KOPT-K1 (cell line): ENCODE data around the gene LYPD3.
"Not testable (repeated sequence)": the region's sequence is repeated elsewhere in the genome, so short reads cannot be mapped to it uniquely, and the experiment has no call there.

Experiments used
- H3K27ac ChIP-seq: fragments of 200-600 bp; sonication (generic); 2 replicates; pipeline ENCODE4 v1.5.1; 2016; ENCODE audit warnings: antibody characterized with exemption, mild to moderate bottlenecking, low read depth, low read length; ENCODE audit not compliant: poor library complexity, severe bottlenecking
- H3K36me3 ChIP-seq: fragments of 200-600 bp; sonication (generic); 2 replicates; pipeline ENCODE4 v1.5.1; 2017; ENCODE audit warnings: antibody characterized with exemption, mild to moderate bottlenecking, low read length, moderate library complexity; ENCODE audit not compliant: insufficient read depth
- H3K9me3 ChIP-seq: fragments of 200-600 bp; sonication (generic); 2 replicates; pipeline ENCODE4 v1.5.1; 2017; ENCODE audit warnings: antibody characterized with exemption, low read length, mild to moderate bottlenecking; ENCODE audit not compliant: insufficient read depth, poor library complexity, severe bottlenecking

LYPD3 gene

DNA sequence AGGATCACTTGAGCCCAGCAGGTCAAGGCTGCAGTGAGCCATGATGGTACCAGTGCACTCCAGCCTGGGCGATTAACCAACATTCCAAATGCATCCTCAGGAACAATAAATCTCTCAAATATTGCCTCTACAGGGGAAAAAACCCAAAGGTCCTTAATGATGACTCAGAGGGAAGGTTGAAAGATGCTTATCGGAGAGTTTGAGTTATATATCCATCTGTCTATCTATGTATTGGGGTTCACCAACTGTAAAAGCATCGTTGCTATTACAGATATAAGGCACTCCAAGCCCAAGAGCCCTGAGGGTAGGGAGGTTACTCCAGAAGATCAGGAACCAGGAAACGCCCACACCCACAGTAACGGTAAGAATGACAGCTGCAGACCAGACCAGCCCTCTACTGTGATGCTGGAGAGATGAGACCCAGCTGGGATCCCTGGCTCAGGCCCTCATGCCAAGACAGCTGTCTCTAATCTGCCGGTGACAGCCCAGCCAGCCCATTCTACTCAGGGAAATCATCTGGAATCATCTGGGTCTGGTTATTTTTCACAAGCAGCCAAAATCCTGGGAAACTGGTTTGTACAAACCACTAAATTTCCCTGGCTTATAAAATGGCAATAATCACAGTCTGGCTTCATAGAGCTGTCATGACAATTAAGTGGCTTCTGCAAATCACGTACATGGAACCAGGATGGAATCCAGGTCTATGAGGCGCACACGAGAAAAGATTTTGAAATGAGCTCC is 26.9 kb downstream of the LYPD3 start:
- Histone ChIP-seq H3K36me3 (no peaks in the 10 kb centered on the region), H3K9me3 (no peaks in the 10 kb centered on the region), H3K27ac (peak overlapping the region; percentile 47)

DNA sequence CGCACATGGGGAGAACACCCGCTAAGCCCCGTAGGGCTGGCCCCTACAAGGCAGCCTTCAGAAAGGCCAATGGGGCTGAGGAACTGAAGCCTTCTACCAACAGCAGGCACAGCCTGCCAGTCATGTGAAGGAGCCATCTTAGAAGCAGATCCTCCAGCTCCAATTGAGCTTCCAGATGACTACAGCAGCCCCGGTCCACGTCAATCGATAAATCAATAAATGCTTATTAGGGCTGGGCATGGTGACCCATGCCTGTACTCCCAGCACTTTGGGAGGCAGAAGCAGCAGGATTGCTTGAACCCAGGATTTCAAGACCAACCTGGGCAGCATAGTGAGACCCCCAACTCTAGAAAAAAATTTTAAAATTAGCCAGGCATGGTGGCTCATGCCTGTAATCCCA is 27.7 kb downstream of the LYPD3 start:
- Histone ChIP-seq H3K36me3 (no peaks in the 10 kb centered on the region), H3K27ac (no peak overlapping the region), H3K9me3 (no peaks in the 10 kb centered on the region)

DNA sequence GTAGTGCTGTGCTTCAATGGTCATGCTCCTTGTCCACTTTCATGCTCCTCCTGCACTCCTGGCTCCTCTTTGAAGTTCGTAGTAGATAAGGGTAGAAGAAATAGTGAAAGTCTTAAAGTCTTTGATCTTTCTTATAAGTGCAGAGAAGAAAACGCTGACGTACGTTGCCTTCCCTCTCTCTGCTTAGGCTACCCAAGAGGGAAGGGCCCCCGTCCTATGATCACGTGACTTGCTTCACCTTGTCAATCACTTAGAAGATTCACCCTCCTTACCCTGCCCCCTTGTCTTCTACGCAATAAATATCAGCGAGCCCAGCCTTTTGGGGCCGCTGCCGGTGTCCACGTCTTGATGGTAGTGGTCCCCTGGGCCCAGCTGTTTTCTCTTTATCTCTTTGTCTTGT is 28.1 kb downstream of the LYPD3 start:
- H3K9me3 ChIP-seq, H3K27ac ChIP-seq, H3K36me3 ChIP-seq: not testable (repeated sequence)

DNA sequence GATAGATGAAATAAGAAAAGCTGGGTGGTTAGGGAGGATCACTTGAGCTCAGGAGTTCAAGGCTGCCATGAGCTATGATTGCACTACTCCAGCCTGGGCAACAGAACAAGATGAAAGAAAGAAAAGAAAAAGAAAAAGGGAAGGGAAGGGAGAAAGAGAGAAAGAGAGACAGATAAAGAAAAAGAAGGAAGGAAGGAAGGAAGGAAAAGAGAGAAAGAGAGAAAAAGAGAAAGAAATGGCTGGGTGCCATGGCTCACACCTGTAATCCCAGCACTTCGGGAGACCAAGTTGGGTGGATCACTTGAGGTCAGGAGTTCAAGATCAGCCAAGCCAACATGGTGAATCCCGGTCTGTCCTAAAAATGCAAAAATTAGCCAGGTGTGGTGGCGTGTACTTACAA is 29.6 kb downstream of the LYPD3 start:
- no peaks in the 10 kb centered on the region for H3K9me3 ChIP-seq
- no peaks in the 10 kb centered on the region for H3K36me3 ChIP-seq
- no peak overlapping the region for H3K27ac ChIP-seq

DNA sequence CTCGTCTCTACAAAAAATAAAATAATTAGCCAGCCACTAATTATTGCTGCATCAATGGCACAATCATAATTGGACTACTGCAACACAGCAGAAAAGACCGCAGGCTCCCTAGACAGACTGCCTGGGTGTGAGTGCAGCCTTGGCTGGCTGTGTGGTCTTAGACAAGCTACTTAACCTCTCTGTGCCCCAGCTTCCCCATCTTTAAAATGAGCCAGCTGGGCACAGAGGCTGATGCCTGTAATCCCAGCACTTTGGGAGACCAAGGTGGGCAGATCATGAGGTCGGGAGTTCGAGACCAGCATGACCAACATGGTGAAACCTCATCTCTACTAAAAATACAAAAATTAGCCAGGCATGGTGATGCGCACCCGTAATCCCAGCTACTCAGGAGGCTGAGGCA is 31.7 kb downstream of the LYPD3 start:
- H3K9me3 ChIP-seq: no peaks in the 10 kb centered on the region
- H3K27ac ChIP-seq: no peak overlapping the region
- no peaks in the 10 kb centered on the region for H3K36me3 ChIP-seq

DNA sequence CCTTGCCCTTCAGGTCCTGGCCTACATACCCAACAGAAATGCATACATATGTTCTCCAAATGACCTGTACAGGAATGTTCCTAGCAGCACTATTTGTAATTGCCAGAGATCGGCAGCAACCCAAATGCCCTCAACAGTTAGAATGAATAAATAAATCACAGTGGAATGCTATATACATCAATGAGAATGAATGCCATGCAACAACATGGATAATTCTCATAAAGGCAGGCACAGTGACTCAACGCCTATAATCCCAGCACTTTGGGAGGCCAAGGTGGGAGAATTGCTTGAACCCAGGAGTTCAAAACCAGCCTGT is 32.1 kb downstream of the LYPD3 start:
- H3K36me3 ChIP-seq: no peaks in the 10 kb centered on the region
- no peaks in the 10 kb centered on the region for H3K9me3 ChIP-seq
- H3K27ac ChIP-seq: no peak overlapping the region

DNA sequence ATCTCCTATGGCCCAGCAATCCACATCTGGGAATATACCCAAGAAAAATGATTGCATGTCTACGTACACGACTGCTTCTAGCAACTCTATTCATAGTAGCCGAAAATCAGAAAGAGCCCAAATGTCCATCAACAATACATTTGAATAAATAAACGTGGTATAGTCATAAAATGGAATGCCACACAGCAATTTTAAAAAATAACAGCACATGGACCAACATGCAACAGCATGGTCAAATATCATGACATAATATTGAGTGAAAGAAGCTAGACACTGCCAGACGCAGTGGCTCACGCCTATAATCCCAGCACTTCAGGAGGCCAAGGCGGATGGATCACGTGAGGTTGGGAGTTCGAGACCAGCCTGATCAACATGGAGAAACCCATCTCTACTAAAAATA is 34.4 kb downstream of the LYPD3 start:
- Histone ChIP-seq H3K9me3 (no peaks in the 10 kb centered on the region), H3K27ac (no peak overlapping the region), H3K36me3 (no peaks in the 10 kb centered on the region)

DNA sequence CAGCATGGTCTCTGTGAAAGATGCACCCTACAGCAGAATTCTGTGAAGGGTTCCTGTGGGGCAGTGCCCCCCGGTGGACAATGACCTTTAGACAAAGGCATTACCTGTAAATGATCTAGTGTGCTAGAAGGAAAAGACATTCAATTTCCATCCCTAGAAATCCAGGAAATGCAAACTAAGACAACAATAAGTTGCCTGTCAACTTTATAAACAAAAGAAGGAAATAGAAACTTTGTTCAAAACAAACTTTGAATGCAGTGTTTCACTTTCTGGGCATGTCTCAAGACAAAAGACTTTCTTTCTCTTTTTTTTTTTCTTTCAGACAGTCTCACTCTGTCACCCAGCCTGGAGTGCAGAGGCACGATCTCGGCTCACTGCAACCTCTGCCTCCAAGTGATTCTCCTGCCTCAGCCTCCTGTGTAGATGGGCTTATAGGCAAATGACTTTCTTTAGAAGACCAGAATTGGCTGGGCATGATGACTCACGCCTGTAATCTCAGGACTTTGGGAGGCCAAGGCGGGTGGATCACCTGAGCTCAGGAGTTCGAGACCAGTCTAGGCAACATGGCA is 35.2 kb downstream of the LYPD3 start:
- Histone ChIP-seq H3K27ac (no peak overlapping the region), H3K9me3 (no peaks in the 10 kb centered on the region), H3K36me3 (no peaks in the 10 kb centered on the region)

DNA sequence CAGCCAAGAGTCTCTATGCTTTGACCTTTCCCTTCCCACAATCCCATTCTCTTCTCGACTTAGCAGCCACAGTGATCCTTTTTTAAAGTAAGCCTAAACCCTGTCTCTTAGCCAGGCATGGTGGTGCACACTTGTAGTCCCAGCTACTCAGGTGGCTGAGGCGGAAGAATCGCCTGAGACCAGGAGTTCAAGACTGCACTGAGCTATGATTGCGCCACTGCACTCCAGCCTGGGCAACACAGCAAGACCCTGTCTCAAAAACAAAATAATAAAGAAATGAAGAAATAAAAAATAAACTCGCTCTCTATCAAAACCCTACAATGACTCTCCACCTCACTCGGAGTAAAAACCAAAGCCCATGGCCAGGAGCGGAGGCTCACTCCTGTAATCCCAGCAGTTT is 36.0 kb downstream of the LYPD3 start:
- no peak overlapping the region for H3K27ac ChIP-seq
- H3K9me3 ChIP-seq: no peaks in the 10 kb centered on the region
- H3K36me3 ChIP-seq: no peaks in the 10 kb centered on the region

DNA sequence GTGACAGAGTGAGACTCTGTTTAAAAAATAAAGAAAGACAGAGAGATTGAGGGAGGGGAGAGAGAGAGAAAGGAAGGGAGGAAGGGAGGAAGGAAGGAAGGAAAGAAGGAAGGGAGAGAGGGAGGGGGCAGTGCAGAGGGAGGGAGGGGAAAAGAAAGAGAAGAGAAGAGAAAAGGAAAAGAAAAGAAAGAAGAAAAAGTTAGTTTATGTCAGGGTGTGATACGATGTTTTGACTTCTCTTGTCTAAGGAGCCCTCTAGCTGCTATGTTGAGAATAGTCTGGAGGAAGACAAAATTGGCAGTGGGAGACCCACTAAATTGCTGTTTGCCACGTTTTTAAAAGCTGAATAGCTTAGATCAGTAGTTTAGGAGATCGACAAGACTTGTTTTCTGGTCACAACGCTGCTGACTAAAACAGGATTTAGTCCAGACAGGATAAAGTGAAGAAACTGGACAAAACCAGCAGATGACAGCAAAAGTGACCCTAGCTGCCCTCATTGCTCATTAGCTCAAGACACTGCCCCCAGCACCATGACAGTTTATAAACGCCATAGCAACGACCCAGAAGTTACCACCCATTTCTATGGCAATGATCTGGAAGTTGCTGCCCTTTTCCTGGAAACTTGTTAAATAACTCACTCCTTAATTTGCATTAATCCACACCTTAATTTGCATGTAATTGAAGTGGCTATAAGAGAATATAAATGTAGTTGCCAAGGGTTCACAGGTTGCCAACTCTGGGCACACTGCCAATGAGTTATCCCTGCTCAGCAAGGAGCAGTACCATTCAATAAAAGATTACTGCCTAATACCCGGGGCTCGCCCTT is 39.6 kb downstream of the LYPD3 start:
- H3K36me3 ChIP-seq: no peaks in the 10 kb centered on the region
- H3K27ac ChIP-seq: no peak overlapping the region
- no peaks in the 10 kb centered on the region for H3K9me3 ChIP-seq

DNA sequence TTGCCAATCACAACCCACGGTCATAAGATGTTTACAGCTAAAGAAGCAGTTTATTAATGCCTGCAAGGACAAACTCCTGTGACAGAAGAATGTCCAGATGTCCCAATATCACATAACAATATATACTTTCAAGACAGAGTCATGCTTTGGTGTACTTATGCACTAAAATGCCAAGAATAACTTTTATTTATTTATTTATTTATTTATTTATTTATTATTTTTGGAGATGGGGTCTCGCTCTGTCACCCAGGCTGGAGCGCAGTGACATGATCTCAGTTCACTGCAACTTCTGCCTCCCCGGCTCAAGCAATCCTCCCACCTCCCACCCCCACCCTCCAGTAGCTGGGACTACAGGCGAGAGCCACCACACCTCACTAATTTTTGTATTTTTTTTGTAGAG is 41.6 kb downstream of the LYPD3 start:
- H3K36me3 ChIP-seq: no peaks in the 10 kb centered on the region
- no peak overlapping the region for H3K27ac ChIP-seq
- H3K9me3 ChIP-seq: no peaks in the 10 kb centered on the region

DNA sequence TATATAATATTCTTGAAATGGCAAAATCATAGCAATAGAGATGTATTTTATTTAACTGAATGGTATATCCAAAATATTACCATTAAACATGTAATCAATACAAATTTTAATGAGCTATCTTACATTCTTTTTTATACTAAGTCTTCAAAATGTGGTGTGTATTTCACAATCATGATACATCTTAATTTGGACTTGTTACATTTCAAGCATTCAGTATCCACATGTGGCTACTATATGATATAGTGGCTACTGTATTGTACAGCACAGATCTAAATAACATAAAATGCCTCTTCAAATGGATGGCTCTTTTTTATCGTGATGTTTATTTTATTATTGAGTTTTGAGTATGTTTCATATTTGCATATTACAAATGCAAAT is 42.7 kb downstream of the LYPD3 start:
- H3K27ac ChIP-seq: no peak overlapping the region
- no peaks in the 10 kb centered on the region for H3K36me3 ChIP-seq
- H3K9me3 ChIP-seq: no peaks in the 10 kb centered on the region

DNA sequence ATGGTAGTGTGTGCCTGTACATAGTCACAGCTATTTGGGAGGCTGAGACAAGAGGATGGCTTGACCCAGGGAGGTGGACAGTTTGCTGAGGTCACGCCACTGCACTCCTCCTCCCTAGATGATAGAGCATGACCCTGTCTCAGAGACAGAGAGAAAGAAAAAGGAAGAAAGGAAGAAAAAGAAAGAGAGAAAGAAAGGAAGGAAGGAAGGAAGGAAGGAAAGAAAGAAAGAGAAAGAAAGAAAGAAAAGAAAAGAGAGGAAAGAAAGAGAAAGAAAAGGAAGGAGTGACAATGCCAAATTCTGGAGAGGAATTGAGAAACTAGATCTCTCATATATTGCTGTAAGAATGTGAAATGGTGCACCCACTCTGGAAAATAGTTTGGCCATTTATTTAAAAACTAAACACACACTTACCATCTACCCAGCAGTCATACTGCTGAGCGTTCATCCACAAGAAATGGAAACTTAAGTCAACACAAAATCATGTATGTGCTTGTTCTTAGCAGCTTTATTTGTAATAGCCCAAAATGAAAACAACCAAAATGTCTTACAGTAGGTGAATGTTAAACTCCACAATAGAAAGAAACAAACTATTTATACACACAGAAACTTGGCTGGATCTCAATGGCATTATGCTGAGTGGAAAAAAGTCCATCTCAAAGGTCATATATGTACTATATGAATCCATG is 43.3 kb downstream of the LYPD3 start:
- Histone ChIP-seq H3K9me3 (no peaks in the 10 kb centered on the region), H3K36me3 (no peaks in the 10 kb centered on the region), H3K27ac (no peak overlapping the region)

DNA sequence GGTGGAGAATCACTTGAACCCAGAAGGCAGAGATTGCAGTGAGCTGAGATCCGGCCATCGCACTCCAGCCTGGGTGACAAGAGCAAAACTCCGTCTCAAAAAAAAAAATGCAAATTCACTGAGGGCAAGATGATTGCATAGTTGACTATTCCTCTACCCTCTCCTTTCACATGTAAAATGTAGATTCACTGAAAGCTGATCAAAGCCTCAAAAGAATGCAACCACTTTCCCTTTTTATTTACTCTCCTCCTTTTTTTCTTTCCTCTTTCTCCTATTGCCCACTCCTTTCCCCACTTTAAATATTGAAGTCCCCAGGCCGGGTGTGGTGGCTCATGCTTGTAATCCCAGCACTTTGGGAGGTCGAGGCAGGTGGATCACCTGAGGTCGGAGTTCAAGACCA is 44.5 kb downstream of the LYPD3 start:
- H3K36me3 ChIP-seq: no peaks in the 10 kb centered on the region
- no peak overlapping the region for H3K27ac ChIP-seq
- no peaks in the 10 kb centered on the region for H3K9me3 ChIP-seq

DNA sequence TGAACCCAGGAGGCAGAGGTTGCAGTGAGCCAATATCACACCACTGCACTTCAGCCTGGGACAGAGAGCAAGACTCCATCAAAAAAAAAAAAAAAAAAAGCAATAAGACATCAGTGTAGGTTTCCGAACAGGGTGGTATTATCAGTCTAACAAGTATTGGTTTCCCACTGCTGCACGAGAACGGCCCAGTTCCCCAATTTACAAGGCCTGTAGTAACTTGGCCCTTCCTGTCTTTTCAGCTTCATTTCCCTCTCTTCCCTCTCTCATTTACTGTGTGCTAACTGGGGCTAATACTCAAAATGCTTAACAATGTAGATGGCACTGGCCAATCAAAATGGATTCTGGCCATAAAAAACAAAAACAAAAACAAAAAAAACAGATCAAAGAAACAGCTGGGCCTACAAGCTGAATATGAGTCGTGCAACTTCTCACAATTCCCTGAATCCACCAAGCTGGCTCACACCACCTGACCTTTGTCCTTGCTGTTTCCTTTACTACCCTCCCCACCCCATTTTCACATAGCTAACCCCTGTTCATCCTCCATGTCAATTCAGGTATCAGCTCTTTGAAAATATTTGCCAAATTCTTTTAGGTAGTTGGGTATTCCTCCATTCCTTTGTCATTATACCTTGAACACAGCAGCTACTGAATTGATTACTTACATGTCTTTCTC is 48.3 kb downstream of the LYPD3 start:
- no peaks in the 10 kb centered on the region for H3K36me3 ChIP-seq
- peaks cover 17% of the 10 kb centered on the region for H3K9me3 ChIP-seq
- H3K27ac ChIP-seq: no peak overlapping the region
